Activated CD4-positive, CD25-positive, alpha-beta regulatory T cell treated with anti-CD3 and anti-CD28 coated beads, Interleukin-2, amount 50 U/mL, for 72 hours (primary cell): Measurements from ENCODE around the gene MRPL53.
A peak's percentile ranks its signal among the peaks of the same experiment; 100 is the strongest.
"Not testable (repeated sequence)": the region's sequence is repeated elsewhere in the genome, so short reads cannot be mapped to it uniquely, and the experiment has no call there.

Experiments used
- DNase-seq: peaks from one replicate; pipeline ENCODE4 v3.0.0; 2021

MRPL53 gene

GRCh38 chr2:74481431-74481830, 9.0 kb upstream of the MRPL53 start:
- DNase-seq, result no peak

DNA sequence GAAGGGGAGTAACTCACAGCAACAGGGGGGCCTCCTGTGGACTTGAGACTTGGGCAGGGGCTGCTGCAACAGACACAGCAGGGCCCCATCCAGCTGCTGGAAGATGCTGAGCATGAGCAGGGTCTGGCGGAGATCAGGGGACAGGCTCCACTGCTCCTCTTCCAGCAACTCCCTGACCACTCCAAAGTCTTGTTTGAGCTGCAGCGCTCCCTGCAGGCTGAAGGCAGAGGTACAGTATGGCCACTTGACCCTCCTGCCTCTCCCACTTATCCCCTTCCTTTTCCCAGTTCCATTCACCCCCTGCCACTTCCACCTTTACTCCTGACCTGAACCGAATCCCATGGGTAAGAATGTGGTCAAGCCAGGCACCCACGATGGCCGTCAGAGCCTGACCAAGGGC, 2.4 kb upstream of the MRPL53 start:
- no peak for DNase-seq

DNA sequence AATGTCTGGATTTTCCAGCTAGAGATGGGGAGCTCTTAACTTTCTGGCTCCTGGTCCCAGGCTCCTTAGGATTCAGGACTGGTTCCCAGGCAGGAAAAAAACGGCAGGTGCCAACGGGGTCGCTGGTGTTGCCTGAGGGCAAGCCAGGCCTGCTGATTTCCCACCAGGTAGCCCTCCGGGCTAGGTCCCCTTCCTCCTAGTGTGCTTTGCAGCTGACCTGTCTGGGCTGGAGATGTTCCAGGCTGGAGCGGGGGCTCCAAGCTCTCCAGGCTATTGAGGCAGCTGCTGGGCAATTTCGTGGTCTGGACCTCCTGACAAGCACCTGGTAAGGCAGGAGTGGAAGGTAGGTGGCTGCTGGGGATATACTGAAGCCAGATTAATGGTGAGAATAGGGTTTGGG, 2.0 kb upstream of the MRPL53 start:
- DNase-seq, result no peak

GRCh38 chr2:74472945-74473258, 422 bp upstream of the MRPL53 start:
- DNase-seq, result no peak

- DNase-seq, result no peak
These were observed 981 bp downstream of the MRPL53 start for GRCh38 chr2:74471332-74472065.

GRCh38 chr2:74470742-74471141, 1.7 kb downstream of the MRPL53 start:
- DNase-seq, result not testable (repeated sequence)

- no peak for DNase-seq
These were observed 8.1 kb downstream of the MRPL53 start for GRCh38 chr2:74464406-74464805.

DNA sequence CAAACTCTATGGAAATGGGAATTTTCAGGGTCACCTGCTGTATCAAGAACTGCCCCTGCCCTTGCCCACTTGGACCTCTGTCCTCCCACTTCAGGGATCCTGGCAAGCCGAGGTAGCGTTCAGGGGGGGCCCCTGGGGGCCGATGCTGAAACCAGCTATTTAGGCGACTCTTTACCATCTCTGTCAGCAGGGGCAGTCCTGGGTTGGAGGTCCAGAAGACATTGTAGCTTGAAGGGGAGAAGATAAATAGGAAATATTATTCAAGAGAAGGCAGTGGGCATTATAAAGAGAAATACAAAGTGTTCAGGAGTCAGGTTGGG, 9.7 kb downstream of the MRPL53 start:
- no peak for DNase-seq

GRCh38 chr2:74462054-74462785, 10.3 kb downstream of the MRPL53 start:
- DNase-seq, result no peak

- no peak for DNase-seq
These were observed 11.1 kb downstream of the MRPL53 start for GRCh38 chr2:74461187-74462053.

GRCh38 chr2:74460187-74460586, 12.3 kb downstream of the MRPL53 start:
- not testable (repeated sequence) for DNase-seq

DNA sequence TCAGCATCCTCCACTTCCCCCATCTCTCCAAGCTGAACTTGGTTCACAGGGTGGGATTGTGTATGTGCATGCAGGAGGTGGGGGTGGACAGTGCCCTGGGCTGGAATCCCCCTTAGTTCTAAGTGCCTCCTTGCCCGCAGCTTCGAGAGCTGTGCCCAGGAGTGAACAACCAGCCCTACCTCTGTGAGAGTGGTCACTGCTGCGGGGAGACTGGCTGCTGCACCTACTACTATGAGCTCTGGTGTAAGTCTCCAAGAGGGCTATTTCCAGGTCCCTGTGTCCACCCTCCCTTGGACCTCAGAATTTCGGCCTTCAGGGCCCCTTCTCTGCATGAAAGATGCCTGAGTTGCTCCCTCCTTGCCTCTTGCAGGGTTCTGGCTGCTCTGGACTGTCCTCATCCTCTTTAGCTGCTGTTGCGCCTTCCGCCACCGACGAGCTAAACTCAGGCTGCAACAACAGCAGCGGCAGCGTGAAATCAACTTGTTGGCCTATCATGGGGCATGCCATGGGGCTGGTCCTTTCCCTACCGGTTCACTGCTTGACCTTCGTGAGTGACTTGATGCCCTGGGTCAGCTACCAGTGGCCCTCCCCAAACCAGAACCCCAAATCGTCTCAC, 12.9 kb downstream of the MRPL53 start:
- DNase-seq, result not testable (repeated sequence)

- no peak for DNase-seq
These were observed 13.5 kb downstream of the MRPL53 start for GRCh38 chr2:74458938-74459363.

DNA sequence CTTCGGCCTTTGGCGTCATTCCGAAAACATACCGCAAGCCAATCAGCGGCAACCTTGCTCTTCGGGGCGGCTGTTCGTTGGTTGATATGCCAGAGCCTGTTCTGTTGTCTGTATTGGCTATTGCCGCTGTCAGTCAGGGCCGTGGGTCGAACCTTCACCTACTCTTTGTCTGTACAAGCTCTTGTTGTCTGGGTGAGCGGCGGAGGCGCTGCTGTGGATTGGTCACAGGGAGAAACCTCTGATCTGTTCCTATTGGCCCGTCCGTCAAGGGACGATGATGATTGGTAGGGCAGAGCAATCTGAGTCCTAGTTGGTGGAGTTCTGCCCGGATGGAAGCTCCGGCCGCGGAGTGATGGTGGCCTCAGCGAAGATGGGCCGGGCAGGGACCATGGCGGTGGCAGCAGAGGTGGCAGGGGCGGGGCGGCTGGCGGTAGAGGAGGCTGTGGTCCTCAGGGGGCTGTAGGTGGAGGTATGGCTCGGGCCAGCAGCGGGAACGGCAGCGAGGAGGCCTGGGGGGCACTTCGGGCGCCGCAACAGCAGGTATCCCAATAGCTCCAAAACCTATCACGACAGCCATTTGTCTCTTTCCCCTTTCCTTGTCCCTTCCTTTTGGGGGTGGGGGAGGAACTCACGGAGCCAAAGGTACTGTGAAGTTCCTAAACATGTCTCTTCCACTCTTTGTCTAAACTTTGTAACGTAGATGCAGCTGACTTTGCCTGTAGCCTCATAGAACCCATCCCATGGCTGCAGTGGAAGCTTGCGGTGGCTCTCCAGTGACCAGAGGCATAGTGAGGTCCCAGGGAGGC, 14.1 kb downstream of the MRPL53 start, which contains the start of gene WBP1:
WBP1 (plus strand) TSS at position 307 of the 806 bp plus-strand sequence; CDS start at position 472, 165 bp downstream.
- peak; percentile 96 for DNase-seq

GRCh38 chr2:74457549-74458131, 14.8 kb downstream of the MRPL53 start:
- peak; percentile 70 for DNase-seq

- DNase-seq, result no peak
These were observed 15.3 kb downstream of the MRPL53 start for GRCh38 chr2:74457129-74457548.

DNA sequence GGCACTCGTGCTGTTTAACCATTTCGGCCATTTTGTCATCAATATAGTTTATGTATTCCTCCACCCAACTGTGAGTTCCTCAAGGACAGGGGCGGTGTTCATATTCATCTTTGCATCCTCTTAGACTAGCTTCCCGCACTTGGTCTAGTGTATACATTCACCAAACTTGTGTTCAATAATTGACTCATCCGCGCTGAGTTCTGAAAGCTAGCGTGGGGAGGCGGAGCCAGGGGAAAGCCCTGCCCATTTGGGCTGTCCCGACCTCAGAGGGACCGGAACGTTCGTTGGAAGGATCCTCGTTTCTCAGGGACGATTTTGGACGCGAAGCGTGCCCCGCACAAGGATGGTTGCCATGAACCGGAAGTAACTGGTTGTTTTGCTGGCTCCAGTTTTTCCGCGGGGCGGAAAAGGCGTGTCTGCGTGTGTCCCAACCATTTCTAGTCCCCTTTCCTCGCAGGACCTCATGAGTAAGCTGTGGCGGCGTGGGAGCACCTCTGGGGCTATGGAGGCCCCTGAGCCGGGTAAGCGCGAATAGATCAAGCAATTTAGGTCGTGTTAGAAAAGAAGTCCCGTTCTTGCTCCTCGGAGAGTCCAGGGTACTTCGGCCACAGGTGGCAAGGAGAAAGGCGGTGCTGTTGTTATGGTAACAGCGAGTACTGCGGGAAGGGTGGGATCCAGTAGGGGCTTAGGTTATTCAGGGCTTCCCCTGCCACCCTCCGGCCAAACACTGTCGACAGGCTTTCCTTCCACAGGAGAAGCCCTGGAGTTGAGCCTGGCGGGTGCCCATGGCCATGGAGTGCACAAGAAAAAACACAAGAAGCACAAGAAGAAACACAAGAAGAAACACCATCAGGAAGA, 17.6 kb downstream of the MRPL53 start, which contains the start of gene INO80B:
INO80B (plus strand) TSS at position 434 of the 858 bp plus-strand sequence; CDS start at position 464, 30 bp downstream.
- DNase-seq, result peak; percentile 97

- no peak for DNase-seq
These were observed 21.8 kb downstream of the MRPL53 start for GRCh38 chr2:74450570-74451190.

DNA sequence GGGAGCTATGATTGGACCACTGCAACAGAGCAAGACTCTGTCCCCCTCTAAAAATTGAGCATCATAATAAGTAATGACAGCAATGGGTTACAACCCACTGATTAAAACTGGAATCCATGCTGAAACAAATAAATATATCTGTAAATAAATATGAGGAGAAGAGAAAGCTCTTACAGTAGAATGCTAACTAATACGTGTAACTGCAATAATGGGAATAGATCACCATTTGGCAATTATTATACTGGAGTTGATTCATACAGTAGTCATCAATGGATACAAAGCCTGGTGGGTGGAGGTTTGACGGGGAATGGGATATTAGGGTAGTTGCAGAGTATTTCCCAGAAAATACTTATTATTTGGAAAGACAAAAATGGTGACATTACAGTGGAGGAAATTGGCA, 23.7 kb downstream of the MRPL53 start:
- no peak for DNase-seq
